MM.1S (cell line): ENCODE results near the gene ZNF219.

ENCODE experiments used
- CTCF ChIP-seq: fragments of 300-600 bp; sonication (generic); IDR thresholded peaks from 2 replicates; pipeline ENCODE4 v1.5.1; 2016; ENCODE audit warnings: antibody characterized with exemption, low read length, mixed read lengths
- EZH2 ChIP-seq: fragments of 300-600 bp; sonication (generic); optimal IDR thresholded peaks from 2 replicates; pipeline ENCODE3; 2017; ENCODE audit warnings: low read depth, mild to moderate bottlenecking, antibody characterized with exemption, low read length, mixed read lengths

GRCh38 chr14:21136024-21136423 lies 37.6 kb upstream of the ZNF219 start:
- TF ChIP-seq CTCF (peak; percentile 45), EZH2 (no peak)
